Caki2 (cell line): ENCODE results near the gene ANKRD17. TPM values are rescaled to one million over a fixed set of nuclear protein-coding genes. Genes with fewer than 3 reads are reported as not detected.
"Not testable (repeated sequence)": the region's sequence is repeated elsewhere in the genome, so short reads cannot be mapped to it uniquely, and the experiment has no call there.

Source experiments
- DNase-seq: peaks from one replicate; pipeline ENCODE4 v3.0.0-alpha.2; 2015; ENCODE audit warnings: low read depth
- in situ Hi-C: cut with HindIII; loops from 2 replicates; pipeline ENCODE4 v1.10.0; 2016; ENCODE audit warnings: low sequenced_read_pairs, low pct_unique_long_range_greater_than_20kb, mixed read lengths
- total RNA-seq: library from RNA; depleted of rRNA; stranded (reverse); fragments of >200 nt; shearing (Covaris generic); gene quantifications from 2 replicates; pipeline ENCODE4 v1.2.3, GENCODE V29; 2014; ENCODE audit warnings: low replicate concordance

Gene ANKRD17
- total RNA-seq, 1 experiment from 2014 or later: 20.5 TPM

GRCh38 chr4:73252001-73252400 lies 6.6 kb downstream of the ANKRD17 start:
- in situ Hi-C loops: no loop called here
- no peak for DNase-seq

- in situ Hi-C loops: no loop called here
Observed at GRCh38 chr4:73251384-73251783, 7.2 kb downstream of the ANKRD17 start.

GRCh38 chr4:73250642-73251041 lies 8.0 kb downstream of the ANKRD17 start:
- in situ Hi-C loops: no loop called here
- DNase-seq: no peak

More at GRCh38 chr4:73251384-73251783, 7.2 kb downstream of the ANKRD17 start:
- no peak for DNase-seq

GRCh38 chr4:73248821-73249220 lies 9.8 kb downstream of the ANKRD17 start:
- in situ Hi-C loops: no loop called here
- no peak for DNase-seq

GRCh38 chr4:73248416-73248815 lies 10.2 kb downstream of the ANKRD17 start:
- in situ Hi-C loops: no loop called here
- DNase-seq: no peak

GRCh38 chr4:73247100-73247499 lies 11.5 kb downstream of the ANKRD17 start:
- in situ Hi-C loops: no loop called here
- DNase-seq: no peak

GRCh38 chr4:73245955-73246354 lies 12.6 kb downstream of the ANKRD17 start:
- no peak for DNase-seq
- in situ Hi-C loops: no loop called here

GRCh38 chr4:73244945-73245601 lies 13.5 kb downstream of the ANKRD17 start:
- no peak for DNase-seq
- in situ Hi-C loops: no loop called here

- DNase-seq: no peak
- in situ Hi-C loops: no loop called here
Observed at GRCh38 chr4:73237044-73237443, 21.6 kb downstream of the ANKRD17 start.

GRCh38 chr4:73236151-73236550 lies 22.4 kb downstream of the ANKRD17 start:
- no peak for DNase-seq
- in situ Hi-C loops: no loop called here

GRCh38 chr4:73234712-73235111 lies 23.9 kb downstream of the ANKRD17 start:
- no peak for DNase-seq
- in situ Hi-C loops: no loop called here

- in situ Hi-C loops: no loop called here
- DNase-seq: no peak
Observed at GRCh38 chr4:73231518-73232487, 26.8 kb downstream of the ANKRD17 start.

- no peak for DNase-seq
- in situ Hi-C loops: no loop called here
Observed at GRCh38 chr4:73230865-73231517, 27.6 kb downstream of the ANKRD17 start.

- DNase-seq, in situ Hi-C loops: not testable (repeated sequence)
Observed at GRCh38 chr4:73228800-73229199, 29.8 kb downstream of the ANKRD17 start.

- in situ Hi-C loops: no loop called here
Observed at GRCh38 chr4:73224886-73225285, 33.7 kb downstream of the ANKRD17 start.

GRCh38 chr4:73223258-73223650 lies 35.3 kb downstream of the ANKRD17 start:
- in situ Hi-C loops: no loop called here
- no peak for DNase-seq

More at GRCh38 chr4:73224886-73225285, 33.7 kb downstream of the ANKRD17 start:
- DNase-seq: no peak

- in situ Hi-C loops: no loop called here
- DNase-seq: peak; percentile 76
Observed at GRCh38 chr4:73222466-73223257, 35.9 kb downstream of the ANKRD17 start.

- no peak for DNase-seq
- in situ Hi-C loops: no loop called here
Observed at GRCh38 chr4:73221734-73222133, 36.9 kb downstream of the ANKRD17 start.
